NCI-H1436 treated with DMSO at 0.1 percent for 48 hours (cell line): Measurements from ENCODE around the gene PTCRA.
"Not testable (repeated sequence)": the region's sequence is repeated elsewhere in the genome, so short reads cannot be mapped to it uniquely, and the experiment has no call there.

Source experiments
- DNase-seq: peaks from one replicate; lab custom pipeline; 2025; lab: John Stamatoyannopoulos, UW

Gene PTCRA

GRCh38 chr6:42940493-42941045 is 24.7 kb downstream of the PTCRA start:
- no peak for DNase-seq

- not testable (repeated sequence) for DNase-seq
Observed at GRCh38 chr6:42941356-42941755, 25.5 kb downstream of the PTCRA start.

GRCh38 chr6:42942444-42942843 is 26.6 kb downstream of the PTCRA start:
- no peak for DNase-seq

GRCh38 chr6:42947950-42948349 is 32.1 kb downstream of the PTCRA start:
- no peak for DNase-seq

- DNase-seq, result no peak
Observed at GRCh38 chr6:42952389-42952788, 36.5 kb downstream of the PTCRA start.

GRCh38 chr6:42954405-42954804 is 38.6 kb downstream of the PTCRA start:
- not testable (repeated sequence) for DNase-seq

- DNase-seq, result no peak
Observed at GRCh38 chr6:42958125-42958524, 42.3 kb downstream of the PTCRA start.

- no peak for DNase-seq
Observed at GRCh38 chr6:42959917-42960242, 44.0 kb downstream of the PTCRA start.

- no peak for DNase-seq
Observed at GRCh38 chr6:42960243-42961019, 44.6 kb downstream of the PTCRA start, which contains the start of gene GNMT. GNMT (plus strand) TSS chr6:42960754; CDS start chr6:42960768, 14 bp downstream.

- no peak for DNase-seq
Observed at GRCh38 chr6:42961020-42961470, 45.2 kb downstream of the PTCRA start.

- DNase-seq, result no peak
Observed at GRCh38 chr6:42962096-42962495, 46.2 kb downstream of the PTCRA start.

- DNase-seq, result no peak
Observed at GRCh38 chr6:42962502-42963178, 46.8 kb downstream of the PTCRA start.

GRCh38 chr6:42963179-42963854 is 47.5 kb downstream of the PTCRA start:
- DNase-seq, result no peak

GRCh38 chr6:42963855-42964605 is 48.2 kb downstream of the PTCRA start:
- no peak for DNase-seq

GRCh38 chr6:42966571-42966970 is 50.7 kb downstream of the PTCRA start:
- no peak for DNase-seq

- DNase-seq, result no peak
Observed at GRCh38 chr6:42967228-42967627, 51.4 kb downstream of the PTCRA start.

- no peak for DNase-seq
Observed at GRCh38 chr6:42968126-42968701, 52.4 kb downstream of the PTCRA start.

- no peak for DNase-seq
Observed at GRCh38 chr6:42968783-42969182, 52.9 kb downstream of the PTCRA start.

- no peak for DNase-seq
Observed at GRCh38 chr6:42969431-42969830, 53.6 kb downstream of the PTCRA start.

GRCh38 chr6:42969934-42970333 is 54.1 kb downstream of the PTCRA start:
- no peak for DNase-seq

GRCh38 chr6:42970871-42971612 is 55.2 kb downstream of the PTCRA start:
- no peak for DNase-seq
